Fibroblast of skin of back (primary cell): ENCODE results near the gene VEZF1.

ENCODE experiments used
- DNase-seq: peaks from one replicate; pipeline ENCODE4 v3.0.0-alpha.2; 2013

The VEZF1 gene

DNA sequence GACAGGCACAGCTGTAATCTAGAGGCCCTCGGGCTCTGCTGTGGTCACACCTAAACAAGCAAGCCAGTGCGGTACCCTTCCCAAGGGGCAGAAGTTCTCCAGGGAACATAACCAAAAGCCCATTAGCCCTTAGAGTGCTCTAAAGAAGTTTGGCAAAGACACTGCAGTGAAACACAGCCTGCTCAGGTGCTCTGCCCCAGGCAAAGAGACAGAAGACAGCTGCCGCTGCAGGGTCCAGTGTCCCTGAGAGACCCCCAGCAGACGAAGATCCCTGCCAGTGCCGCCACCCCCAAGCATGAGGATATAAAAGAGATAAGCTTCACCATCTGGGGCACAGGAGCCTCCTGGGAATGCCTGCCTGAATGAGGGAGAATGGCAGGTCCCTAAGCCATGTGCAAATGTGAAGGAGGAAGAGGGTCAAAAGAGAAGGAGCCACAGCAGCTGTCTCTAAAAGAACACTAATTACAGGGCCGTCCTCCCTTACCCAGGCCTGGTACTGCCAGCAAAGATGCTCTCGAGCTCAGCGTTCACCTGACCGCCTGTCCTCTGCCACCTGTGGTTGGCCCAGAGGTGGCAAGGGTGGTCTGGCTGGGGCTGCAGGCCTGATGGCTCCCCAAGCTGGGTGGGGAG lies 62.6 kb downstream of the VEZF1 start:
- no peak for DNase-seq

DNA sequence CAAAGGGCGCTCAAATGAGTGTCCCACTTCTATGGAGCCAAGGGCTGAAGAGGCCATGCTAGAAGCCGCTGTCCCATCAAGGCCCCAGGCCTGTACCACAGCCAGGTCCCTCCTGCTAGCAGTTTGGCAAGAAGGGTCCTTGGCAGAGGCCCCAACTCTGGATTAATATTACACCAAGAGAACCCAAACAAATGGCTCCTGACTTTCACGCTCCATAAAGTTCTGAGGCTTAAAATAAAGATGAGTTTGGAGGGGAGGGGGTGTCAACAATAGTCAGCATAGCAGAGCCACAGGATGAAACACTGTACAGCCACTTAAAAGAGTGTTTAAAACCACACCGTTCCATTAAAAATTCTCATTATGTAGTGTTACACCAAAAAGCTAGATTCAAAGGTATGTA lies 63.4 kb downstream of the VEZF1 start:
- no peak for DNase-seq
